IMR-90 (cell line): ENCODE results near the gene NUP205. TPM values are rescaled to one million over a fixed set of nuclear protein-coding genes. Genes with fewer than 3 reads are reported as not detected.

Experiments
- ATAC-seq: fragments of 200-7000 bp; cut with Tn5 transposase; 2 replicates; pipeline ENCODE4 v1.9.1; 2020; ENCODE audit warnings: low read depth, mild to moderate bottlenecking, moderate library complexity
- BruUV-seq: library from RNA; stranded (reverse); fragments of 400-500 nt; replicated peaks from 2 replicates; lab custom pipeline; 2021; lab: Mats Ljungman, UMichigan
- CTCF ChIA-PET: fragments of 300-600 bp; formaldehyde crosslinking; extraction: SDS; loops from one replicate; lab custom pipeline; 2021; ENCODE audit warnings: antibody characterized with exemption; lab: Yijun Ruan, JAX
- POLR2A ChIA-PET: fragments of 300-600 bp; sonication (Branson Sonifier 250); formaldehyde crosslinking; loops from one replicate; lab custom pipeline; 2022; ENCODE audit warnings: antibody characterized with exemption; ENCODE audit not compliant: unreplicated experiment; lab: Charles Lee
- DNase-seq: peaks from one replicate; pipeline ENCODE4 v3.0.0; 2013
- H2AFZ ChIP-seq: replicated peaks from 2 replicates; pipeline ENCODE3; 2013; ENCODE audit warnings: low read length, mild to moderate bottlenecking; ENCODE audit not compliant: poor library complexity
- H2AK5ac ChIP-seq: 2 replicates; pipeline ENCODE4 v1.6.1; 2013; ENCODE audit warnings: low read depth, low read length, inconsistent platforms
- H2AK9ac ChIP-seq: replicated peaks from 2 replicates; pipeline ENCODE3; 2013; ENCODE audit warnings: mild to moderate bottlenecking, low read depth, low read length, moderate library complexity; ENCODE audit not compliant: poor library complexity
- H2BK120ac ChIP-seq: 2 replicates; pipeline ENCODE4 v1.6.1; 2013; ENCODE audit warnings: low read depth, low read length, inconsistent platforms
- H2BK15ac ChIP-seq: 3 replicates; pipeline ENCODE4 v1.6.1; 2013; ENCODE audit warnings: low read depth, low read length, inconsistent platforms
- H2BK20ac ChIP-seq: 2 replicates; pipeline ENCODE4 v1.6.1; 2013; ENCODE audit warnings: low read depth, mild to moderate bottlenecking, inconsistent platforms, low read length, moderate library complexity
- H2BK5ac ChIP-seq: 2 replicates; pipeline ENCODE4 v1.6.1; 2013; ENCODE audit warnings: mild to moderate bottlenecking, low read depth, low read length, inconsistent platforms; ENCODE audit not compliant: poor library complexity, severe bottlenecking
- H3K14ac ChIP-seq: replicated peaks from 2 replicates; pipeline ENCODE4 v1.6.1; 2013; ENCODE audit warnings: low read depth, low read length, inconsistent platforms
- H3K18ac ChIP-seq: 2 replicates; pipeline ENCODE4 v1.6.1; 2013; ENCODE audit warnings: low read depth, low read length, control low read depth
- H3K23ac ChIP-seq: 2 replicates; pipeline ENCODE4 v1.6.1; 2013; ENCODE audit warnings: low read depth, low read length, inconsistent platforms
- H3K27ac ChIP-seq: 2 replicates; pipeline ENCODE4 v1.5.1; 2013; ENCODE audit warnings: mild to moderate bottlenecking, control low read depth, low read length; ENCODE audit not compliant: insufficient read depth
- H3K27me3 ChIP-seq: 2 replicates; pipeline ENCODE4 v1.6.1; 2013; ENCODE audit warnings: low read length; ENCODE audit not compliant: control insufficient read depth, insufficient read depth
- H3K36me3 ChIP-seq: 2 replicates; pipeline ENCODE4 v1.6.1; 2013; ENCODE audit warnings: low read length, mixed read lengths; ENCODE audit not compliant: control insufficient read depth, insufficient read depth
- H3K4ac ChIP-seq: 2 replicates; pipeline ENCODE4 v1.6.1; 2013; ENCODE audit warnings: low read depth, low read length, inconsistent platforms
- H3K4me1 ChIP-seq: 2 replicates; pipeline ENCODE4 v1.6.1; 2013; ENCODE audit warnings: low read length, mixed read lengths; ENCODE audit not compliant: control insufficient read depth, insufficient read depth
- H3K4me2 ChIP-seq: 2 replicates; pipeline ENCODE4 v1.6.1; 2013; ENCODE audit warnings: low read depth, mild to moderate bottlenecking, control low read depth, low read length, moderate library complexity
- H3K4me3 ChIP-seq: 2 replicates; pipeline ENCODE4 v1.5.1; 2013; ENCODE audit warnings: low read depth, mild to moderate bottlenecking, control low read depth, low read length, moderate library complexity; ENCODE audit not compliant: insufficient read depth
- H3K56ac ChIP-seq: 2 replicates; pipeline ENCODE4 v1.6.1; 2013; ENCODE audit warnings: low read length, inconsistent platforms; ENCODE audit not compliant: insufficient read depth; ENCODE audit errors: extremely low read depth
- H3K79me1 ChIP-seq, 2 experiments: 2 replicates each; pipeline ENCODE4 v1.6.1; 2013; ENCODE audit warnings: low read length in 2 of 2, inconsistent platforms in 1 of 2, low read depth in 1 of 2
- H3K9ac ChIP-seq: 2 replicates; pipeline ENCODE4 v1.6.1; 2013; ENCODE audit warnings: low read depth, low read length, control low read depth
- H3K9me1 ChIP-seq: 2 replicates; pipeline ENCODE4 v1.6.1; 2013; ENCODE audit warnings: low read length, inconsistent platforms; ENCODE audit not compliant: insufficient read depth
- H3K9me3 ChIP-seq: 2 replicates; pipeline ENCODE4 v1.6.1; 2013; ENCODE audit warnings: low read length; ENCODE audit not compliant: control insufficient read depth, insufficient read depth
- H4K20me1 ChIP-seq: 2 replicates; pipeline ENCODE4 v1.6.1; 2013; ENCODE audit warnings: low read length, inconsistent platforms; ENCODE audit not compliant: insufficient read depth
- H4K5ac ChIP-seq: 2 replicates; pipeline ENCODE4 v1.6.1; 2013; ENCODE audit warnings: mild to moderate bottlenecking, low read depth, low read length, control low read depth
- H4K8ac ChIP-seq, 2 experiments: 2 replicates each; pipeline ENCODE4 v1.6.1; 2013; ENCODE audit warnings: low read depth in 2 of 2, low read length in 2 of 2, control low read depth in 1 of 2, inconsistent platforms in 1 of 2
- H4K91ac ChIP-seq: 2 replicates; pipeline ENCODE4 v1.6.1; 2013; ENCODE audit warnings: low read depth, low read length, inconsistent platforms; ENCODE audit not compliant: insufficient read depth
- BHLHE40 ChIP-seq: fragments of 150-350 bp; IDR thresholded peaks from 2 replicates; pipeline ENCODE4 v1.6.1; 2016; ENCODE audit warnings: mild to moderate bottlenecking, low read depth, low read length
- CEBPB ChIP-seq: IDR thresholded peaks from 2 replicates; pipeline ENCODE4 v1.6.1; 2012; ENCODE audit warnings: low read depth, low read length, improper control_type of control experiment
- CHD1 ChIP-seq: IDR thresholded peaks from 2 replicates; pipeline ENCODE4 v1.6.1; 2012; ENCODE audit warnings: low read depth, low read length, improper control_type of control experiment
- CTCF ChIP-seq: conservative IDR thresholded peaks from 2 replicates; pipeline ENCODE4 v1.5.1; 2012; ENCODE audit warnings: mild to moderate bottlenecking, low read depth, low read length, improper control_type of control experiment
- FOS ChIP-seq: fragments of 150-350 bp; IDR thresholded peaks from 2 replicates; pipeline ENCODE4 v1.6.1; 2016; ENCODE audit warnings: low read depth, low read length
- MAFK ChIP-seq: IDR thresholded peaks from 2 replicates; pipeline ENCODE4 v1.6.1; 2012; ENCODE audit warnings: low read depth, low read length, improper control_type of control experiment
- MAZ ChIP-seq: IDR thresholded peaks from 2 replicates; pipeline ENCODE4 v1.6.1; 2012; ENCODE audit warnings: low read depth, mild to moderate bottlenecking, low read length, improper control_type of control experiment, moderate library complexity, borderline replicate concordance
- MXI1 ChIP-seq: IDR thresholded peaks from 2 replicates; pipeline ENCODE4 v1.6.1; 2012; ENCODE audit warnings: low read depth, mild to moderate bottlenecking, low read length, moderate library complexity, borderline replicate concordance
- NFE2L2 ChIP-seq: fragments of 150-350 bp; IDR thresholded peaks from 2 replicates; pipeline ENCODE4 v1.6.1; 2016; ENCODE audit warnings: low read depth, mild to moderate bottlenecking, low read length
- POLR2A ChIP-seq: IDR thresholded peaks from 2 replicates; pipeline ENCODE4 v1.6.1; 2012; ENCODE audit warnings: mild to moderate bottlenecking, low read depth, low read length
- RAD21 ChIP-seq: IDR thresholded peaks from 2 replicates; pipeline ENCODE4 v1.6.1; 2012; ENCODE audit warnings: low read length, improper control_type of control experiment
- RCOR1 ChIP-seq: IDR thresholded peaks from 2 replicates; pipeline ENCODE4 v1.6.1; 2012; ENCODE audit warnings: mild to moderate bottlenecking, low read length, improper control_type of control experiment; ENCODE audit not compliant: insufficient replicate concordance
- SMC3 ChIP-seq: fragments of 150-350 bp; IDR thresholded peaks from 2 replicates; pipeline ENCODE4 v1.6.1; 2016; ENCODE audit warnings: low read depth, mild to moderate bottlenecking, antibody characterized with exemption, low read length, moderate library complexity
- USF2 ChIP-seq: fragments of 150-350 bp; IDR thresholded peaks from 2 replicates; pipeline ENCODE4 v1.6.1; 2017; ENCODE audit warnings: mild to moderate bottlenecking, antibody characterized with exemption, low read length, low read depth
- WGBS, 2 experiments: methylation state at CpG; one replicate each; pipeline versions ENCODE4 v1.1.5 to v1.1.7; 2013; ENCODE audit warnings: missing lambda C conversion rate in 2 of 2; ENCODE audit not compliant: insufficient read length in 1 of 2; ENCODE audit errors: extremely low coverage in 2 of 2; 5-methylcytosine and 5-hydroxymethylcytosine counted together
- dilution Hi-C: fragments of 300-500 bp; cut with HindIII; formaldehyde crosslinking; loops from one replicate; pipeline ENCODE4 v1.14.3; 2018; ENCODE audit warnings: low sequenced_read_pairs; ENCODE audit not compliant: unreplicated experiment
- in situ Hi-C: fragments of 300-500 bp; cut with MboI; formaldehyde crosslinking; loops from 3 replicates; pipeline ENCODE4 v1.14.3; 2019; ENCODE audit warnings: low sequenced_read_pairs, inconsistent platforms, mixed read lengths
- intact Hi-C: fragments of 100-400 bp; cut with micrococcal nuclease; formaldehyde crosslinking; loops from 2 replicates; pipeline ENCODE4 v1.10.0; 2022
- polyA plus RNA-seq, 3 experiments: library from polyadenylated mRNA; depleted of rRNA; stranded (reverse); fragments of >200 nt; gene quantifications; 2 replicates each; pipeline ENCODE4 v1.2.3, GENCODE V29; 2012; ENCODE audit warnings: low replicate concordance in 1 of 3
- total RNA-seq: library from RNA; depleted of rRNA; stranded (reverse); fragments of >200 nt; gene quantifications from 2 replicates; pipeline ENCODE4 v1.2.3, GENCODE V29; 2012
- TF ChIP-seq, protein P1 (sequence below): fragments of 150-350 bp; IDR thresholded peaks from 2 replicates; pipeline ENCODE4 v1.6.1; 2016; ENCODE audit warnings: low read depth, mild to moderate bottlenecking, low read length, moderate library complexity, borderline replicate concordance

NUP205 gene
- total and polyA plus RNA-seq, 2 of the 4 experiments (the other 2 are of a cell fraction): 29.5 to 84.6 TPM

- in situ Hi-C loops (no loop called here), intact Hi-C loops (loop anchor here (5.0 kb wide), 1 partner anchor 52 kb away; no protein-coding TSS in a partner anchor), dilution Hi-C loops (no loop called here)
- ATAC-seq (0 out of 2 replicates have a peak, but pooled peaks have one; percentile 32), DNase-seq (peak; percentile 6)
- H3K4me2 ChIP-seq: no peak overlapping the region
- ChIA-PET POLR2A (no interaction called here), CTCF (interaction anchor here (0.8 kb wide), 1 partner anchor 21 kb away, joined by 3 read pairs; no protein-coding TSS in a partner anchor)
- no peak overlapping the region for H2AK9ac ChIP-seq
- H3K56ac ChIP-seq: no peak overlapping the region
- H2BK5ac ChIP-seq: no peak overlapping the region
- peaks cover 2% of the 10 kb centered on the region; the same call in 1 of the 2 replicates for H3K4me1 ChIP-seq
- H4K91ac ChIP-seq: no peak overlapping the region
- BruUV-seq: no TSS peak
- 0 out of 2 replicates have a peak overlapping the region, but pooled peaks have one; percentile 8 for H3K23ac ChIP-seq
- H3K36me3 ChIP-seq: peaks cover 7% of the 10 kb centered on the region; the same call in 1 of the 2 replicates
- no peak overlapping the region for H3K4ac ChIP-seq
- no peaks in the 10 kb centered on the region for H3K27me3 ChIP-seq
- peak overlapping the region; percentile 37; the same call in 1 of the 2 replicates for H3K27ac ChIP-seq
- no peak overlapping the region for H2BK120ac ChIP-seq
- H4K5ac ChIP-seq: no peak overlapping the region
- H3K9me3 ChIP-seq: no peaks in the 10 kb centered on the region
- WGBS, 2 experiments: no CpG with 5 or more reads among the region's 2 CpGs
- H2BK20ac ChIP-seq: no peak overlapping the region
- H3K79me1 ChIP-seq: no peaks in the 10 kb centered on the region; a peak in 2 of 4 replicates
- no peaks in the 10 kb centered on the region for H4K20me1 ChIP-seq
- no peak overlapping the region for H2BK15ac ChIP-seq
- no peak overlapping the region for H4K8ac ChIP-seq
- TF ChIP-seq MAZ (no peak), BHLHE40 (no peak), SMC3 (no peak), MAFK (no peak), CEBPB (no peak), NFE2L2 (no peak), USF2 (no peak), CHD1 (no peak), POLR2A (no peak), FOS (no peak), RAD21 (no peak), CTCF (no peak), RCOR1 (no peak), MXI1 (no peak)
- TF ChIP-seq, protein P1, sequence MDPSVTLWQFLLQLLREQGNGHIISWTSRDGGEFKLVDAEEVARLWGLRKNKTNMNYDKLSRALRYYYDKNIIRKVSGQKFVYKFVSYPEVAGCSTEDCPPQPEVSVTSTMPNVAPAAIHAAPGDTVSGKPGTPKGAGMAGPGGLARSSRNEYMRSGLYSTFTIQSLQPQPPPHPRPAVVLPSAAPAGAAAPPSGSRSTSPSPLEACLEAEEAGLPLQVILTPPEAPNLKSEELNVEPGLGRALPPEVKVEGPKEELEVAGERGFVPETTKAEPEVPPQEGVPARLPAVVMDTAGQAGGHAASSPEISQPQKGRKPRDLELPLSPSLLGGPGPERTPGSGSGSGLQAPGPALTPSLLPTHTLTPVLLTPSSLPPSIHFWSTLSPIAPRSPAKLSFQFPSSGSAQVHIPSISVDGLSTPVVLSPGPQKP: no peak
- H2AFZ ChIP-seq: no peak overlapping the region
- H2AK5ac ChIP-seq: no peak overlapping the region
- H3K9me1 ChIP-seq: no peaks in the 10 kb centered on the region
- H3K14ac ChIP-seq: no peak overlapping the region
- no peak overlapping the region for H3K18ac ChIP-seq
- H3K4me3 ChIP-seq: no peak overlapping the region
- no peak overlapping the region; the same call in 1 of the 2 replicates for H3K9ac ChIP-seq
Observed at GRCh38 chr7:135600226-135600625, 42.5 kb downstream of the NUP205 start.
